IMR-90 (cell line): ENCODE data around the gene E2F8. TPM values are rescaled to one million over a fixed set of nuclear protein-coding genes. Genes with fewer than 3 reads are reported as not detected.

Experiments
- ATAC-seq: fragments of 200-7000 bp; cut with Tn5 transposase; 2 replicates; pipeline ENCODE4 v1.9.1; 2020; ENCODE audit warnings: low read depth, mild to moderate bottlenecking, moderate library complexity
- BruUV-seq: library from RNA; stranded (reverse); fragments of 400-500 nt; replicated peaks from 2 replicates; lab custom pipeline; 2021; lab: Mats Ljungman, UMichigan
- CTCF ChIA-PET: fragments of 300-600 bp; formaldehyde crosslinking; extraction: SDS; loops from one replicate; lab custom pipeline; 2021; ENCODE audit warnings: antibody characterized with exemption; lab: Yijun Ruan, JAX
- POLR2A ChIA-PET: fragments of 300-600 bp; sonication (Branson Sonifier 250); formaldehyde crosslinking; loops from one replicate; lab custom pipeline; 2022; ENCODE audit warnings: antibody characterized with exemption; ENCODE audit not compliant: unreplicated experiment; lab: Charles Lee
- DNase-seq: peaks from one replicate; pipeline ENCODE4 v3.0.0; 2013
- H2AFZ ChIP-seq: replicated peaks from 2 replicates; pipeline ENCODE3; 2013; ENCODE audit warnings: low read length, mild to moderate bottlenecking; ENCODE audit not compliant: poor library complexity
- H2AK5ac ChIP-seq: 2 replicates; pipeline ENCODE4 v1.6.1; 2013; ENCODE audit warnings: low read depth, low read length, inconsistent platforms
- H2AK9ac ChIP-seq: replicated peaks from 2 replicates; pipeline ENCODE3; 2013; ENCODE audit warnings: mild to moderate bottlenecking, low read depth, low read length, moderate library complexity; ENCODE audit not compliant: poor library complexity
- H2BK120ac ChIP-seq: 2 replicates; pipeline ENCODE4 v1.6.1; 2013; ENCODE audit warnings: low read depth, low read length, inconsistent platforms
- H2BK15ac ChIP-seq: 3 replicates; pipeline ENCODE4 v1.6.1; 2013; ENCODE audit warnings: low read depth, low read length, inconsistent platforms
- H2BK20ac ChIP-seq: 2 replicates; pipeline ENCODE4 v1.6.1; 2013; ENCODE audit warnings: low read depth, mild to moderate bottlenecking, inconsistent platforms, low read length, moderate library complexity
- H2BK5ac ChIP-seq: 2 replicates; pipeline ENCODE4 v1.6.1; 2013; ENCODE audit warnings: mild to moderate bottlenecking, low read depth, low read length, inconsistent platforms; ENCODE audit not compliant: poor library complexity, severe bottlenecking
- H3K14ac ChIP-seq: replicated peaks from 2 replicates; pipeline ENCODE4 v1.6.1; 2013; ENCODE audit warnings: low read depth, low read length, inconsistent platforms
- H3K18ac ChIP-seq: 2 replicates; pipeline ENCODE4 v1.6.1; 2013; ENCODE audit warnings: low read depth, low read length, control low read depth
- H3K23ac ChIP-seq: 2 replicates; pipeline ENCODE4 v1.6.1; 2013; ENCODE audit warnings: low read depth, low read length, inconsistent platforms
- H3K27ac ChIP-seq: 2 replicates; pipeline ENCODE4 v1.5.1; 2013; ENCODE audit warnings: mild to moderate bottlenecking, control low read depth, low read length; ENCODE audit not compliant: insufficient read depth
- H3K27me3 ChIP-seq: 2 replicates; pipeline ENCODE4 v1.6.1; 2013; ENCODE audit warnings: low read length; ENCODE audit not compliant: control insufficient read depth, insufficient read depth
- H3K36me3 ChIP-seq: 2 replicates; pipeline ENCODE4 v1.6.1; 2013; ENCODE audit warnings: low read length, mixed read lengths; ENCODE audit not compliant: control insufficient read depth, insufficient read depth
- H3K4ac ChIP-seq: 2 replicates; pipeline ENCODE4 v1.6.1; 2013; ENCODE audit warnings: low read depth, low read length, inconsistent platforms
- H3K4me1 ChIP-seq: 2 replicates; pipeline ENCODE4 v1.6.1; 2013; ENCODE audit warnings: low read length, mixed read lengths; ENCODE audit not compliant: control insufficient read depth, insufficient read depth
- H3K4me2 ChIP-seq: 2 replicates; pipeline ENCODE4 v1.6.1; 2013; ENCODE audit warnings: low read depth, mild to moderate bottlenecking, control low read depth, low read length, moderate library complexity
- H3K4me3 ChIP-seq: 2 replicates; pipeline ENCODE4 v1.5.1; 2013; ENCODE audit warnings: low read depth, mild to moderate bottlenecking, control low read depth, low read length, moderate library complexity; ENCODE audit not compliant: insufficient read depth
- H3K56ac ChIP-seq: 2 replicates; pipeline ENCODE4 v1.6.1; 2013; ENCODE audit warnings: low read length, inconsistent platforms; ENCODE audit not compliant: insufficient read depth; ENCODE audit errors: extremely low read depth
- H3K79me1 ChIP-seq, 2 experiments: 2 replicates each; pipeline ENCODE4 v1.6.1; 2013; ENCODE audit warnings: low read length in 2 of 2, inconsistent platforms in 1 of 2, low read depth in 1 of 2
- H3K9ac ChIP-seq: 2 replicates; pipeline ENCODE4 v1.6.1; 2013; ENCODE audit warnings: low read depth, low read length, control low read depth
- H3K9me1 ChIP-seq: 2 replicates; pipeline ENCODE4 v1.6.1; 2013; ENCODE audit warnings: low read length, inconsistent platforms; ENCODE audit not compliant: insufficient read depth
- H3K9me3 ChIP-seq: 2 replicates; pipeline ENCODE4 v1.6.1; 2013; ENCODE audit warnings: low read length; ENCODE audit not compliant: control insufficient read depth, insufficient read depth
- H4K20me1 ChIP-seq: 2 replicates; pipeline ENCODE4 v1.6.1; 2013; ENCODE audit warnings: low read length, inconsistent platforms; ENCODE audit not compliant: insufficient read depth
- H4K5ac ChIP-seq: 2 replicates; pipeline ENCODE4 v1.6.1; 2013; ENCODE audit warnings: mild to moderate bottlenecking, low read depth, low read length, control low read depth
- H4K8ac ChIP-seq, 2 experiments: 2 replicates each; pipeline ENCODE4 v1.6.1; 2013; ENCODE audit warnings: low read depth in 2 of 2, low read length in 2 of 2, control low read depth in 1 of 2, inconsistent platforms in 1 of 2
- H4K91ac ChIP-seq: 2 replicates; pipeline ENCODE4 v1.6.1; 2013; ENCODE audit warnings: low read depth, low read length, inconsistent platforms; ENCODE audit not compliant: insufficient read depth
- BHLHE40 ChIP-seq: fragments of 150-350 bp; IDR thresholded peaks from 2 replicates; pipeline ENCODE4 v1.6.1; 2016; ENCODE audit warnings: mild to moderate bottlenecking, low read depth, low read length
- CEBPB ChIP-seq: IDR thresholded peaks from 2 replicates; pipeline ENCODE4 v1.6.1; 2012; ENCODE audit warnings: low read depth, low read length, improper control_type of control experiment
- CHD1 ChIP-seq: IDR thresholded peaks from 2 replicates; pipeline ENCODE4 v1.6.1; 2012; ENCODE audit warnings: low read depth, low read length, improper control_type of control experiment
- ELK1 ChIP-seq: fragments of 150-350 bp; IDR thresholded peaks from 2 replicates; pipeline ENCODE4 v1.6.1; 2016; ENCODE audit warnings: low read depth, mild to moderate bottlenecking, low read length, moderate library complexity, borderline replicate concordance
- MAFK ChIP-seq: IDR thresholded peaks from 2 replicates; pipeline ENCODE4 v1.6.1; 2012; ENCODE audit warnings: low read depth, low read length, improper control_type of control experiment
- MAZ ChIP-seq: IDR thresholded peaks from 2 replicates; pipeline ENCODE4 v1.6.1; 2012; ENCODE audit warnings: low read depth, mild to moderate bottlenecking, low read length, improper control_type of control experiment, moderate library complexity, borderline replicate concordance
- RFX5 ChIP-seq: IDR thresholded peaks from 2 replicates; pipeline ENCODE4 v1.8.0; 2012; ENCODE audit warnings: low read depth, mild to moderate bottlenecking, low read length, moderate library complexity
- SMC3 ChIP-seq: fragments of 150-350 bp; IDR thresholded peaks from 2 replicates; pipeline ENCODE4 v1.6.1; 2016; ENCODE audit warnings: low read depth, mild to moderate bottlenecking, antibody characterized with exemption, low read length, moderate library complexity
- WGBS, 2 experiments: methylation state at CpG; one replicate each; pipeline versions ENCODE4 v1.1.5 to v1.1.7; 2013; ENCODE audit warnings: missing lambda C conversion rate in 2 of 2; ENCODE audit not compliant: insufficient read length in 1 of 2; ENCODE audit errors: extremely low coverage in 2 of 2; 5-methylcytosine and 5-hydroxymethylcytosine counted together
- dilution Hi-C: fragments of 300-500 bp; cut with HindIII; formaldehyde crosslinking; loops from one replicate; pipeline ENCODE4 v1.14.3; 2018; ENCODE audit warnings: low sequenced_read_pairs; ENCODE audit not compliant: unreplicated experiment
- in situ Hi-C: fragments of 300-500 bp; cut with MboI; formaldehyde crosslinking; loops from 3 replicates; pipeline ENCODE4 v1.14.3; 2019; ENCODE audit warnings: low sequenced_read_pairs, inconsistent platforms, mixed read lengths
- intact Hi-C: fragments of 100-400 bp; cut with micrococcal nuclease; formaldehyde crosslinking; loops from 2 replicates; pipeline ENCODE4 v1.10.0; 2022
- polyA plus RNA-seq, 3 experiments: library from polyadenylated mRNA; depleted of rRNA; stranded (reverse); fragments of >200 nt; gene quantifications; 2 replicates each; pipeline ENCODE4 v1.2.3, GENCODE V29; 2012; ENCODE audit warnings: low replicate concordance in 1 of 3
- total RNA-seq: library from RNA; depleted of rRNA; stranded (reverse); fragments of >200 nt; gene quantifications from 2 replicates; pipeline ENCODE4 v1.2.3, GENCODE V29; 2012
- TF ChIP-seq, protein P1 (sequence below): conservative IDR thresholded peaks from 2 replicates; pipeline ENCODE4 v1.5.1; 2012; ENCODE audit warnings: mild to moderate bottlenecking, low read depth, low read length, improper control_type of control experiment

E2F8 gene
- total and polyA plus RNA-seq, 2 of the 4 experiments (the other 2 are of a cell fraction), result 1.1 to 2.3 TPM

DNA sequence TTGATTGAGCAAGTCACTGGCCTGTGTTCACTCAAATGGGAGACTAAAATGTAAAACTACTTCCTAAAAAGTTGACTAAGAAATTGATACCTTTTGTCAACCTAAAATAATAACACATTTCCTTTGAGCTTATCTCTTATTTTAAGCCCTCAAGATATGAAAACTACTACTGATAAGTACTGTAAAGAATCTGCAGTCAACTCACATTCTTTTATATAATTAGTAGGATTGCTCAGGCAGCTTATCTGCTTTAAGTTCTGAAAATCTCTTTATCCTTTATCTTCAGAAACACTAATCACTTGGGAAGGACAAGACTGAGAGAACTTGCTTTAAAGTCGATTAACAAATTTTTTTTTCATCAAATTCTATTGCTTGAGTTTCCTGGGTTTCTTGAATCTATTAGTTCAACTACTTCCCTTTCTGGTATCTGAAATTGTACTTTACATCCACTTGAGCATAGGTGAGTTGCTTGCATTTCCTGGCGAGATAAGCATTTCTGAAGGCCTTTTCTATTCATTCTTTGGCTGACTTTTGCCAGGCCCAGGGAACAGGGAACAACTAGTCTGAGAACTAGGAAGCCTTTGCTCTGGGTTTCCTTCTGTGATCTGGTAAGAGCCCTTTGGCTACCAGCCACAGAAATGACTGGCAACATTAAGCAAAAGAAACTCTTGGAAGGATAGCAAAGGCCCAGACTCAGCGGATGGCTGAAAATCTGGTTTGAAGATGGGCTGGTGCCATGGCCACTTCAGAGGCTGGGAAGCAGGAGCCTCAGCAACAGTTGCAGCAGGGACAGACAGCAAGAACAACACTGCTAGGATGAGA is 19.6 kb downstream of the E2F8 start:
- Histone ChIP-seq H2AFZ (no peak overlapping the region), H4K91ac (no peak overlapping the region), H3K23ac (no peak overlapping the region), H3K4me2 (no peak overlapping the region), H2BK20ac (no peak overlapping the region), H3K9me1 (no peaks in the 10 kb centered on the region), H3K27me3 (peaks cover 5% of the 10 kb centered on the region), H3K36me3 (no peaks in the 10 kb centered on the region), H2BK15ac (no peak overlapping the region), H4K20me1 (no peaks in the 10 kb centered on the region), H3K9me3 (no peaks in the 10 kb centered on the region), H3K14ac (no peak overlapping the region), H2AK5ac (no peak overlapping the region), H2BK5ac (no peak overlapping the region), H3K4me3 (no peak overlapping the region), H3K9ac (no peak overlapping the region), H3K27ac (no peak overlapping the region), H2AK9ac (no peak overlapping the region), H3K56ac (no peak overlapping the region), H3K4ac (no peak overlapping the region), H3K79me1 (no peaks in the 10 kb centered on the region), H4K5ac (no peak overlapping the region), H3K4me1 (no peaks in the 10 kb centered on the region), H4K8ac (no peak overlapping the region), H3K18ac (no peak overlapping the region), H2BK120ac (no peak overlapping the region)
- ChIA-PET POLR2A (no interaction called here), CTCF (no interaction called here)
- DNase-seq, result no peak
- in situ Hi-C loops (no loop called here), intact Hi-C loops (no loop called here), dilution Hi-C loops (no loop called here)
- BruUV-seq, result no TSS peak
- ATAC-seq, result no peak
- no peak for TF ChIP-seq CEBPB
- no peak for TF ChIP-seq MAZ
- no peak for TF ChIP-seq BHLHE40
- no peak for TF ChIP-seq SMC3
- TF ChIP-seq ELK1, result no peak
- TF ChIP-seq, protein P1, sequence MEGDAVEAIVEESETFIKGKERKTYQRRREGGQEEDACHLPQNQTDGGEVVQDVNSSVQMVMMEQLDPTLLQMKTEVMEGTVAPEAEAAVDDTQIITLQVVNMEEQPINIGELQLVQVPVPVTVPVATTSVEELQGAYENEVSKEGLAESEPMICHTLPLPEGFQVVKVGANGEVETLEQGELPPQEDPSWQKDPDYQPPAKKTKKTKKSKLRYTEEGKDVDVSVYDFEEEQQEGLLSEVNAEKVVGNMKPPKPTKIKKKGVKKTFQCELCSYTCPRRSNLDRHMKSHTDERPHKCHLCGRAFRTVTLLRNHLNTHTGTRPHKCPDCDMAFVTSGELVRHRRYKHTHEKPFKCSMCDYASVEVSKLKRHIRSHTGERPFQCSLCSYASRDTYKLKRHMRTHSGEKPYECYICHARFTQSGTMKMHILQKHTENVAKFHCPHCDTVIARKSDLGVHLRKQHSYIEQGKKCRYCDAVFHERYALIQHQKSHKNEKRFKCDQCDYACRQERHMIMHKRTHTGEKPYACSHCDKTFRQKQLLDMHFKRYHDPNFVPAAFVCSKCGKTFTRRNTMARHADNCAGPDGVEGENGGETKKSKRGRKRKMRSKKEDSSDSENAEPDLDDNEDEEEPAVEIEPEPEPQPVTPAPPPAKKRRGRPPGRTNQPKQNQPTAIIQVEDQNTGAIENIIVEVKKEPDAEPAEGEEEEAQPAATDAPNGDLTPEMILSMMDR, result no peak
- TF ChIP-seq CHD1, result no peak
- TF ChIP-seq RFX5, result no peak
- no peak for TF ChIP-seq MAFK
- WGBS, 2 experiments, result 46% methylated on average over 2 of the region's 3 CpGs; no CpG with 5 or more reads in 1 of the 2 experiments
